GM12874 (cell line): ENCODE results near the gene SLC38A4.

Experiments
- CTCF ChIP-seq: IDR thresholded peaks from 2 replicates; pipeline ENCODE4 v1.5.1; 2011; ENCODE audit warnings: low read depth, mild to moderate bottlenecking, control low read depth, low read length, moderate library complexity; ENCODE audit not compliant: insufficient read depth

SLC38A4 gene

GRCh38 chr12:46832130-46832704 is 6.4 kb upstream of the SLC38A4 start:
- TF ChIP-seq CTCF = no peak

GRCh38 chr12:46831335-46832129 is 5.7 kb upstream of the SLC38A4 start:
- TF ChIP-seq CTCF = no peak

GRCh38 chr12:46830731-46831334 is 5.0 kb upstream of the SLC38A4 start:
- no peak for TF ChIP-seq CTCF

- no peak for TF ChIP-seq CTCF
Observed at GRCh38 chr12:46824709-46825108, 1.1 kb downstream of the SLC38A4 start.

GRCh38 chr12:46818642-46819041 is 7.2 kb downstream of the SLC38A4 start:
- TF ChIP-seq CTCF = no peak

- no peak for TF ChIP-seq CTCF
Observed at GRCh38 chr12:46815809-46816208, 10.0 kb downstream of the SLC38A4 start.

- no peak for TF ChIP-seq CTCF
Observed at GRCh38 chr12:46814143-46814542, 11.7 kb downstream of the SLC38A4 start.
